Calu3 (cell line): ENCODE results near the gene REEP5. TPM values are rescaled to one million over a fixed set of nuclear protein-coding genes. Genes with fewer than 3 reads are reported as not detected.

Experiments
- BruUV-seq: library from RNA; stranded (reverse); fragments of 400-500 nt; replicated peaks from 2 replicates; lab custom pipeline; 2021; lab: Mats Ljungman, UMichigan
- CTCF ChIA-PET: fragments of 300-600 bp; sonication (Branson Sonifier 250); formaldehyde crosslinking; loops from one replicate; lab custom pipeline; 2022; ENCODE audit warnings: antibody characterized with exemption; lab: Charles Lee
- DNase-seq: peaks from one replicate; pipeline ENCODE4 v3.0.0; 2022
- H3K27ac Mint-ChIP-seq: one replicate; pipeline ENCODE4 v1.8.0; 2022; ENCODE audit warnings: mixed read lengths; ENCODE audit not compliant: unreplicated experiment
- H3K27me3 Mint-ChIP-seq: one replicate; pipeline ENCODE4 v1.8.0; 2022; ENCODE audit warnings: mixed read lengths; ENCODE audit not compliant: unreplicated experiment
- H3K36me3 Mint-ChIP-seq: one replicate; pipeline ENCODE4 v1.8.0; 2022; ENCODE audit warnings: mild to moderate bottlenecking, moderate library complexity, mixed read lengths; ENCODE audit not compliant: insufficient read depth, unreplicated experiment
- H3K4me1 Mint-ChIP-seq: one replicate; pipeline ENCODE4 v1.8.0; 2022; ENCODE audit warnings: mild to moderate bottlenecking, low read depth, mixed read lengths; ENCODE audit not compliant: unreplicated experiment
- H3K4me3 Mint-ChIP-seq: one replicate; pipeline ENCODE4 v1.8.0; 2022; ENCODE audit warnings: mild to moderate bottlenecking, low read depth, moderate library complexity, mixed read lengths; ENCODE audit not compliant: unreplicated experiment
- H3K9me3 Mint-ChIP-seq: one replicate; pipeline ENCODE4 v1.8.0; 2022; ENCODE audit warnings: low read depth, mixed read lengths; ENCODE audit not compliant: unreplicated experiment
- CTCF ChIP-seq: fragments of 200-600 bp; IDR thresholded peaks from one replicate; pipeline ENCODE4 v1.8.0; 2022; ENCODE audit warnings: antibody characterized with exemption; ENCODE audit not compliant: unreplicated experiment
- intact Hi-C: fragments of 100-400 bp; cut with micrococcal nuclease; formaldehyde crosslinking; loops from one replicate; pipeline ENCODE4 v1.10.0; 2022; ENCODE audit not compliant: unreplicated experiment
- total RNA-seq: library from RNA; stranded (reverse); gene quantifications from 2 replicates; pipeline ENCODE4 v1.2.3, GENCODE V29; 2022

REEP5 gene
- total RNA-seq, 1 experiment from 2014 or later, result 123 TPM

GRCh38 chr5:112869948-112870347 is 52.1 kb downstream of the REEP5 start:
- Mint-ChIP-seq H3K27me3 (no peaks in the 10 kb centered on the region), H3K4me1 (no peaks in the 10 kb centered on the region), H3K4me3 (no peak overlapping the region), H3K9me3 (no peaks in the 10 kb centered on the region), H3K27ac (no peak overlapping the region), H3K36me3 (peaks cover 65% of the 10 kb centered on the region)
- intact Hi-C loops, result loop anchor here (10.0 kb wide), 1 partner anchor 95 kb away; no protein-coding TSS in a partner anchor
- BruUV-seq, result no TSS peak
- CTCF ChIA-PET, result interaction anchor here (0.6 kb wide), 1 partner anchor 140 kb away, joined by 6 read pairs; no protein-coding TSS in a partner anchor
- TF ChIP-seq CTCF, result no peak
- DNase-seq, result no peak

GRCh38 chr5:112867411-112867810 is 54.6 kb downstream of the REEP5 start:
- Mint-ChIP-seq H3K4me3 (no peak overlapping the region), H3K9me3 (no peaks in the 10 kb centered on the region), H3K27ac (no peak overlapping the region), H3K36me3 (peaks cover 68% of the 10 kb centered on the region), H3K27me3 (no peaks in the 10 kb centered on the region), H3K4me1 (peaks cover 15% of the 10 kb centered on the region)
- no peak for DNase-seq
- BruUV-seq, result no TSS peak
- intact Hi-C loops, result loop anchor here (10.0 kb wide), 1 partner anchor 97 kb away; no protein-coding TSS in a partner anchor
- TF ChIP-seq CTCF, result no peak
- CTCF ChIA-PET, result no interaction called here

- H3K9me3 Mint-ChIP-seq, result no peaks in the 10 kb centered on the region
- intact Hi-C loops, result loop anchor here (10.0 kb wide), 1 partner anchor 98 kb away; no protein-coding TSS in a partner anchor
- DNase-seq, result no peak
- H3K27ac Mint-ChIP-seq, result no peak overlapping the region
- H3K27me3 Mint-ChIP-seq, result no peaks in the 10 kb centered on the region
- peaks cover 19% of the 10 kb centered on the region for H3K4me1 Mint-ChIP-seq
- no peak overlapping the region for H3K4me3 Mint-ChIP-seq
- H3K36me3 Mint-ChIP-seq, result peaks cover 74% of the 10 kb centered on the region
- TF ChIP-seq CTCF, result no peak
- CTCF ChIA-PET, result no interaction called here
- no TSS peak for BruUV-seq
Observed at GRCh38 chr5:112866739-112867138, 55.3 kb downstream of the REEP5 start.

GRCh38 chr5:112865128-112865527 is 56.9 kb downstream of the REEP5 start:
- H3K36me3 Mint-ChIP-seq, result peaks cover 80% of the 10 kb centered on the region
- intact Hi-C loops, result loop anchor here (10.0 kb wide), 1 partner anchor 100 kb away; no protein-coding TSS in a partner anchor
- BruUV-seq, result no TSS peak
- H3K4me1 Mint-ChIP-seq, result peaks cover 19% of the 10 kb centered on the region
- TF ChIP-seq CTCF, result no peak
- CTCF ChIA-PET, result no interaction called here
- H3K4me3 Mint-ChIP-seq, result no peak overlapping the region
- H3K27ac Mint-ChIP-seq, result no peak overlapping the region
- DNase-seq, result no peak
- no peaks in the 10 kb centered on the region for H3K27me3 Mint-ChIP-seq
- H3K9me3 Mint-ChIP-seq, result no peaks in the 10 kb centered on the region
